ENCODE results near the gene NUDCD3.
"Not testable (repeated sequence)": the region's sequence is repeated elsewhere in the genome, so short reads cannot be mapped to it uniquely, and the experiment has no call there.

Gene NUDCD3

GRCh38 chr7:44445986-44446671, 44.3 kb downstream of the NUDCD3 start:
- DNase-seq, result no peak

DNA sequence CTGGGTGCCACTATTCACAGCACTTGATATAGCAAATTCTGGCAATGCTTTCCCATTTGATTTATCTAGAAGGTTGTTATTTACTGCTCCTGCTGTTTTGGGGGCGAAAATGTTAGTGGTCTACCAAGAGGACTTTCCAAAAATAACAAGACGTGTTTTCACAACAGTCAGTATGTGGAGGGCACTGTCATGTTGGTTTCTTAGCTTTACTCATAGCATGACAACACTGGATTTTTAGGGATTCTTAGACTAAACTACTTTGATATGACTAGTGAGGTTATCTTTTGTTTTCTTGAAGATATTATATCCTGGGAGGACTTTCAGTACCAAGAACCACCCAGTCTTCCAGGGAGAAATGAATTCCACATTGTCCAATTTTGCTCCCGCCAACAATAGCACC, 49.4 kb downstream of the NUDCD3 start:
- DNase-seq, result no peak

DNA sequence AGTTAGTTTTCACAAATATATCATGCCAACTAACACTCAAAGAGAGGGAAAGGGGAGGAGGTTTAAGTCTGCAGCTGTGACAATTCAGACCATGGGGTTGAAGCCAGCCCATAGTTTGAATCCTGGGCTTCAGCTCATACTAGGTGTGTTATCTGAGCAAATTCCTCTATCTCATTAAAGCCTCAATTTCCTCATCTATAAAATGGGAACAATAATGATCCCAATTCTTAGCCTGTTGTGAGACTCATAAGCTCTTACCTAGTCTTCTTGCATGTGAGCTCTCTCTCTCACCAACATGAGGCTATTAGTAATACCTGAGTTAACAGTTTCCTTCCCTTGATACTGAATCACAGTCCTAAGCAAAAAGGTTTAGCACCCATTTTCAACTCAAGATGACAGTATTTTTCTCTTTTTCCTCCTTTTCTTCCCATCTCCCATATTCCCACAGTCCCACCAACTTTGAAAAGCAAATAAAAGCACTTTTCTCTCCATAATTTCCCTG, 49.8 kb downstream of the NUDCD3 start:
- DNase-seq, result no peak

- no peak for DNase-seq
Observed at GRCh38 chr7:44439926-44440325, 50.5 kb downstream of the NUDCD3 start.

GRCh38 chr7:44438816-44439215, 51.6 kb downstream of the NUDCD3 start:
- DNase-seq, result no peak

DNA sequence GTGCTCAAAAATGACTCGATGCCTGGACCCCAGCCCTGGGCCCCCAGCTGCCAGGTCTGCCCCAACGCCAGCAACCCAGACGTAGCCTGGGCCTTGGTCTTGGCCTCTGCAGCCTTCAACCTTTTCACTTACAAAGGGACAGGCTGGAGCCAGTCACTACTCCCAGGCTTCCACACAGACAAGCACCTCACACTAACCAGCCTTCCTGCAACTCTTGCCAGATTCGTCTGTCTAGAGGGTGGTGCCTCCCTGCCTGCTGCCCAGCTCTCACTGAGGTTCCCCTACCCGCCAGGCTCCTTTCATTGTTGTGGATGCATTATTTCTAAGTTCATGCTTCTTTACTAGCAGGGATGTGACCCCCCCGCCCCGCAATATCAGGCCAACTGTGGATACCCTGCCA, 56.3 kb downstream of the NUDCD3 start:
- DNase-seq, result no peak

DNA sequence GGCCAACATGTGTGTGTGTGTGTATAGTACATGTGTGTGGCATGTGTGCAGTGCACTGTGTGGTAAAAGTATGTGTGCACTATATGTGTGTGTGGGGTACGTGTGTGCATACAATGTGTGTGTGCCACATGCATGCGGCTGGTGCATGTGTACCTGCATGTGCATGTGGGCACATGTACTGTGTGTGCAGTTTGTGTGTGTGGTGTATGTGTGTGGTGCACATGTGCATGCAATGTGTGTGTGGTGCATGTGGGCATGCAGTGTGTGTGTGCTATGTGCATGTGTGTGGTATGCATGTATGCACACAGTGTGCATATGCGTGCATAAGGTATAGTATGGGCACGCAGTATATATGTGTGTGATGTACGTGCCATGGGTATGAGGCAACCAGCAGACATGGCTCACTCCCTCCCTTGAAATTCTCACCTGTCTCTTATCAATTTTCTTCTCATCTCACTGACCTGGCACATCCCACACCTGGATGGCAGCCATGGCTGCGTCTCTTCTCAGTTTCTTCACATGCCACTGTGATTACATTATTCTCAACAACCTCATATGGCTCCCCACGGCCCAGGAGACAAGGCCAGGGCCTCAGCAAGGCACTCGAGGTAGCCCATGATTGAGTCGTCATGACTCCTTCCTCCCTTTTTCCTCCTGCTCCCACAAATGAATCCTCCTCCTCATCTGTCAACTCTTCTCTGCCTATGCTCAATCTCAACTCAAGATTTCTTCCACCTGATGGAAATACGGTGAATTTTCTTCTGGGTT, 57.0 kb downstream of the NUDCD3 start:
- no peak for DNase-seq

DNA sequence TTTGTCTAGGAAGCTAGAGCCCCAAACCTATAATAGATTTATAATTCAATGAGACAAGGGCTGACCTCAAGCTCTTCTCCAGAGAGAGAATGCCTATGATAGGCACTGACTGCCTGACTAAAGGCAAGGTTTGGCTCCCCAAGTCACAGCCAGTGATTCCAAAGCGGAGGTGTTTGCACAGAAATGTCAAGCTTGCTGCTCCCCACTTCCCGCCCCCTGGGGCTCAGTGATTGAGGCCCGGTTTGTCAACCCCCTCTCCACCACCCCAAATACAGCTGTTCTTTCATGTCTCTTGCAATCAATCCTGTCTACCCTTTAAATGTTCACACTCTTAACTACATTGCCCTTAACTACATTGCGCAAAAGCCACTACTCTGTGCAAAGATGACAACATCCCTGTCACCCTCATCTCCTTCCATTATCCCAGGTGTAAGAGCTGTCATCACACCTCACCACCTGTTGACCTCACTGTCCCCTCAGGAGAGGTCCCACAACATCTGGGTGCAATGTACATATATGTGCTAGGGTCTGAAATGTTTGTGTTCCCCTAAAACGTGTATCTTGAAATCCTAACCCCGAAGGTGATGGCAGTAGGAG, 58.0 kb downstream of the NUDCD3 start:
- DNase-seq, result no peak

DNA sequence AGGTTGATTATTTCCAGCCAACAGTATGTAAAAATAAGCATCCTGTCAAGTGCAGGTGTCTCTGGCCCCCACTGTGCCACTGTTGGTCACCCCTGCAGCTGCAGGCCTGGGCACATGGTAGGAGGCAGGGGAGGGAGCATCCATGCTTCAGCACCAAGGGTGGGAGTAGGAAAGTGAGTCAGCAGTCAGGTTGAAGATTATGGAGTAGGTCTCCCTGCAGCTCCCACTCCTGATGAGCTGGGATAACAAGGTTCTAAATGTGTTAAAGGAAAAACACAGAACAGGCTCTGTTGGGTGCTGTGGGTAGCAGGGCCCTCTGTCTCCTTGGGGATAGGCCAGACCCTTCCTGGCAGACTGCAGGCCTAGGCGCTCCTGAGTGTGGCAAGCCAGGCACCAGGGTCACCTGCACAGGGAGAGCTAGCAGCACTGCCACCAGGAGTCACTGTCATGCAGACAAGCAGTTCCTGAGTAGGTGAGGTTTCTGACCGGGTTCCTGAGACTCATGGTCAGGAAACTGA, 59.3 kb downstream of the NUDCD3 start:
- peak in 1 of 4 experiments; percentile 11 for DNase-seq

DNA sequence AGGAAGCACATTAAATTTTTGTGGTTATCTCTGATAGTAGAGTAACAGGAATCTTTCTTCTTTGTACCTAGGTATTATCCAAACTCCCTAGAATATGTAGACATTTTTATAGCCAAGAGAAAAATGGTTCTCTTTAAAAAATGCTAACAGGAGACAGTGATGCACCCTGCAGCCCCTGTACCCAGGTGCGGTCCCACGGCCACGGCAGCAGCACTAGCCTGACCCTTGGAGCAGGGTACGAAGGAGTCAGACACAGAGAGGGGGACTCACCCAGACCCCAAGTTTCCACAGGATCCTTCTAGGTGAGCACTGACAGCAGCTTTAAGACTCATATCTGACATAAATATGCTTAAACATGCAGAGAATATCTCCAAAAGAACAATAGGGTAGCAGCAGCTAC, 60.4 kb downstream of the NUDCD3 start:
- no peak for DNase-seq

GRCh38 chr7:44424762-44425161, 65.7 kb downstream of the NUDCD3 start:
- DNase-seq, result not testable (repeated sequence)

- DNase-seq, result no peak
Observed at GRCh38 chr7:44416941-44417340, 73.5 kb downstream of the NUDCD3 start.

- DNase-seq, result no peak
Observed at GRCh38 chr7:44415510-44415909, 74.9 kb downstream of the NUDCD3 start.

DNA sequence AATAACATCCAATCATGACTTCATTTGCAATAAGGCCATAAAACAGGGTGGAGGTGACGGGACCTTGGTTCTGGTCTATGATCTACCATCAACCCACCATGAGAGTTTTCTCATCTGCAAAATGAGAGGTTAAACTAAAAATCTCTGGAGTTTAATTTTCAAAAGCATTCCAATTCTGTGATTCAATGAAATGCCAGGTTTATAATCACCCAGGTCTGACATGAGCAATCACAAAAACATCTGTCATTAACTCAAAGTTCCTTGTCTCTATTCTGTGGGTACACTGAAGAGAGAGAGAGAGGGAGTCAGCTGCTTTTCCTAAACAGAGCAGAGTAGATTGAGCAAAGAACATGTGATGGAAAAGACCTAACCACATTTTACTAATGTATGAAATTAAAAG, 75.4 kb downstream of the NUDCD3 start:
- no peak for DNase-seq

DNA sequence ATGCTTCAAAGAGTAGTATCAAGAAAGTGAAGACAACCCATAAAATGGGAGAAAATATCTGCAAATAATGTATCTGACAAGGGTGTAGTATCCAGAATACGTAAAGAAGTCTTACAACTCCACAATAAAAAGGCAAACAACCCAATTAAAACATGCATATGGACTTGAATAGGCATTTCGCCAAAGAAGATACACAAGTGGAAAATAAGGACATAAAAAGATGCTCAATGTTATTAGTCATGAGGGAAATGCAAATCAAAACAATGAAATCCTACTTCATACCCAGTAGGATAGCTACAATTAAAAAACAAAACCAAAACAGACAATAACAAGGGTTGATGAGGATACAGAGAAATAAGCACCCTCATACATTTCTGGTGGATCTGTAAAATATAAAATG, 79.2 kb downstream of the NUDCD3 start:
- DNase-seq, result no peak

GRCh38 chr7:44408596-44408995, 81.9 kb downstream of the NUDCD3 start:
- no peak for DNase-seq

GRCh38 chr7:44403775-44404174, 86.7 kb downstream of the NUDCD3 start:
- no peak for DNase-seq

GRCh38 chr7:44403176-44403759, 87.2 kb downstream of the NUDCD3 start:
- DNase-seq, result no peak

- no peak for DNase-seq
Observed at GRCh38 chr7:44402401-44403060, 87.9 kb downstream of the NUDCD3 start.

GRCh38 chr7:44401692-44402091, 88.8 kb downstream of the NUDCD3 start:
- no peak for DNase-seq

GRCh38 chr7:44400033-44400511, 90.4 kb downstream of the NUDCD3 start:
- DNase-seq, result no peak

DNA sequence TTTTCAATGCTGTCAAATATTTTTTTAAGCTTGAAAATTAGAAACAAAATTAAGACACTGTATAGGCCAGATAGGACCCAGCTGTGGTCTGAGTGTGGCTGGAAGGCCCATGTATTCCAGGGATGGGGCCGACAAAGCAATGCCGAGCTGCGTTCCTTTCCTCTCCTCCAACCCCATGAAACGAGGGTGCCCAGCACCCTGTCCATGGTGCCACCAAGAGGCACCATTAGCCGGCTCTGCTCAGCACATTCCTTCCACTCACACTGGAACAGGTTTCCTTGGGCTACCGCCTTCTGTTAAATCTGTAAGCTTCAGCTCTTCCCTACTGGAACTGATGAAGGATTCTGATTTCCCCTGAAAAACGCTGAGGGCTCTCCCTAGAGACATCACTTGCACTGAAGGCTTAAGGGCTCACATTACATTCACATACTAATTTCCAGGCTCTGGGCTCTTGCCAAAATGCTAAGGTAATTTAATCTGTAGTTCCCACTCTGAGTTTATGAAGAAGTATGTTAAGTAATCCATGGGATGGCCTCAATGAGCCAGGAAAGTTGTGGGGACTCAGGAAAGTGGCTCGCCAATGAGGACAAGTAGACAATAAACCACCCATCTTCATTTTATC, 91.4 kb downstream of the NUDCD3 start:
- DNase-seq, result no peak
